HG03521 (cell line): Measurements from ENCODE around the gene CCDC68.
"Not testable (repeated sequence)": the region's sequence is repeated elsewhere in the genome, so short reads cannot be mapped to it uniquely, and the experiment has no call there.

Source experiments
- ATAC-seq: cut with Tn5 transposase; IDR thresholded peaks from one replicate; pipeline ENCODE4 v1.9.1; 2021; ENCODE audit warnings: mild to moderate bottlenecking, moderate library complexity; ENCODE audit not compliant: unreplicated experiment

CCDC68 gene, protein sequence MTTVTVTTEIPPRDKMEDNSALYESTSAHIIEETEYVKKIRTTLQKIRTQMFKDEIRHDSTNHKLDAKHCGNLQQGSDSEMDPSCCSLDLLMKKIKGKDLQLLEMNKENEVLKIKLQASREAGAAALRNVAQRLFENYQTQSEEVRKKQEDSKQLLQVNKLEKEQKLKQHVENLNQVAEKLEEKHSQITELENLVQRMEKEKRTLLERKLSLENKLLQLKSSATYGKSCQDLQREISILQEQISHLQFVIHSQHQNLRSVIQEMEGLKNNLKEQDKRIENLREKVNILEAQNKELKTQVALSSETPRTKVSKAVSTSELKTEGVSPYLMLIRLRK

GRCh38 chr18:54958704-54959625 is at the start of gene CCDC68:
Gene CCDC68 (minus strand): TSS chr18:54959461. CDS start chr18:54942791, 16,670 bp downstream.
- no peak for ATAC-seq

DNA sequence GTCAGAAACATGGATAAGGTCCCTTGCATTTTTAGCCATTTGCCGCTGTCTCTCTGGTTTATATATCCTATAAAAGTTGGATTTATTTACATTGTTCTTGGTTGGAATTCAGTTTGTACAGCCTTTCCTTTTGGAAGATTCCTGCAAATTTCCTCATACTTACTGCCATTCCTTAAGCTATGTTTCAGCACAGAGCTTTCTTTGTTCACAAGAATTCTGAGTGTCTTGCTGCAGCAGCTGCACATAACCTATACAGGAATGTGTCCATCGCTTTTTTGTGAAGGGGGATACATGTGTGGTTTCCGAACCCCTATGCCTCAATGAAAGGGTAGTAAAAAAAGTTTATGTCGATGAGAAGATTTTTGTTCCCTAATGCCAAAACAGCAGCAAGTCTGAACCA is 48.3 kb upstream of the CCDC68 start:
- no peak for ATAC-seq

GRCh38 chr18:55003695-55004094 is 44.4 kb upstream of the CCDC68 start:
- ATAC-seq, result no peak

GRCh38 chr18:55002261-55002660 is 43.0 kb upstream of the CCDC68 start:
- ATAC-seq, result no peak

- ATAC-seq, result no peak
These were observed 42.2 kb upstream of the CCDC68 start for GRCh38 chr18:55001394-55002024.

GRCh38 chr18:55000529-55000928 is 41.3 kb upstream of the CCDC68 start:
- no peak for ATAC-seq

DNA sequence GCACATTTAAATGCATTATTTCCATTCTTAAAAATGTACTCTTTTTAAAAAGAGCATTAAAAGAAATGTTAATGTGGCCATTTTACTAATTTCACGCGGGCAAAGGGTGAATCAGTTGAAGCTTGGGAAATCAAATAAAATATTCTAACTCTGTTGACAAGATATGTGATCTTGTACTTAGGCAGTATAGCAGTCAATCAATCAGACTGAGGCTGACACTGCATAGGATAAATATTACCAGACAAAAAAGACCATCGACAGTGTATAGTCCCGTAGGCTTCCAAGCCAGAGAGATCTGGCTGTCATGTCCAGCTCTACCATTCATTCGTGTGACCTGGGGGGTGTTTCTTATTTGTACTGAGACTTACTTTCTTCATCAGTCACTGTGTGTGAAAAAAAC is 39.8 kb upstream of the CCDC68 start:
- no peak for ATAC-seq

DNA sequence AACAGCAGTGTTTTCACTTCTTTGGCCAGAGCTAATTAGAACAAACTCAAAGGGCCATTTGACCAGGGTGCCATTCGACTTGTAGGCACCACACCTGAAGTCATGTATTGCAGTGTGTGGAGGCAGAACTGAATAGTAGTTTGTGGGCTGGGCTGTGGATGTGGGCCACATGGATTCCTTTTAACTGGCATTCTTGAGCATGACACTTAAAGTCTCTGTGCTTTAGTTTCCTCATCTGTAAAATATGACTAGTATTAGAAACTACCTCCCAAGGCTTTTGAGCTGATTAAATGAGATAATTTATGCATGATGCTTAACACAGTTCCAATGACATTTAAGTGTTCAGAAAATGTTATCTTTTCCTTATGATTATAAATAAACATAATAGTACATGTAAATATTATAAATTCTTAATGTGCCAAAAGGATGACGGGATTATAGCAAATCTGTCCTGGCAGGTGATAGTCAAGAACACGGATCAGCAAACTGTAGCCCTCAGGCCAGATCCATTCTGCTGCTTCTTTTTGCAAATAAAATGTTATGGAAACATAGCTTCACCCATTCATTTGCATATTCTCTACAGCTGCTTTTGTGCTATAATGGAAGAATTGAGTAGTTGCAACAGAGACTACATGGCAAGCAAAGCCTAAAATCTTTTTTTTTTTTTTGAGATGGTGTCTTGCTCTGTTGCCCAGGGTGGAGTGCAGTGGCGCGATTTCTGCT is 36.3 kb upstream of the CCDC68 start:
- ATAC-seq, result no peak

- ATAC-seq, result no peak
These were observed 32.7 kb upstream of the CCDC68 start for GRCh38 chr18:54991981-54992380.

DNA sequence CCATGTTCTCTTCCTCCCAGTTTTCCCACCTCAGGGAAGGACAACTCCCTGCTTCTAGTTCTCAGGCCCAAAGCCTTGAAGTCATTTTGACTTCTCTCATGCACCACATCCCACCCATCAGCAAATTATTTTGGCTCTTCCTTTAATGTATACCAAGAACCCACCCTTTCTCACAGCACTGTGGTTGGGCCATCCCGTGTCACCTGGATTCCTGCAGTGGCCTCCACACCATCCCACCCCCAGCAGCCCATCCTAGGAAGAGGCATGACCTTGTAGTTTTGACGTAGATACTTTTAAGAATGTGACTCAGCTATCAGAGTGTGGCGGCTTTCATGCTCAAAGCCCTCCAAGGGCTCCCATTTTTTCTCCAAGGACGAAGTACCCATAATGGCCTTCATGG is 25.6 kb upstream of the CCDC68 start:
- no peak for ATAC-seq

DNA sequence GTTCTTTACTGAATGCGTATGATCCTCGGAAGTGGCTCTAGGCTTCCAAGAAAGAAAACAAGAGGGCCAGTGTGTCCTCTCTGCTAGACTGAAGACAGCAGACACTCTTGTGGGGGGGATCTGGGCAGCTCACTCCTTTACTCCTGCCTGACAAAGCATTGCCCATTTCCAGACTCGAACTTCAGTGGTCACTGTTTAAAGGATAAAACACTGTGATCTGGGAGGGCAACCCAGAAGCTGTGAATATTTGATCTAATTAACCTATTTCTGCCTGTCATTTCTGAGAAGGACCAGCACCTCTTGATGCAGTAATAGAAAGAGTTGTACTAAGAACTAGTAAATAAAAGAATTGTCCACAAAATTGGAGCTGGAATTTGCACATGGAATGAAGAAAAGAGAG is 24.5 kb upstream of the CCDC68 start:
- ATAC-seq, result no peak

GRCh38 chr18:54983041-54983686 is 23.9 kb upstream of the CCDC68 start:
- ATAC-seq, result peak; percentile 62

DNA sequence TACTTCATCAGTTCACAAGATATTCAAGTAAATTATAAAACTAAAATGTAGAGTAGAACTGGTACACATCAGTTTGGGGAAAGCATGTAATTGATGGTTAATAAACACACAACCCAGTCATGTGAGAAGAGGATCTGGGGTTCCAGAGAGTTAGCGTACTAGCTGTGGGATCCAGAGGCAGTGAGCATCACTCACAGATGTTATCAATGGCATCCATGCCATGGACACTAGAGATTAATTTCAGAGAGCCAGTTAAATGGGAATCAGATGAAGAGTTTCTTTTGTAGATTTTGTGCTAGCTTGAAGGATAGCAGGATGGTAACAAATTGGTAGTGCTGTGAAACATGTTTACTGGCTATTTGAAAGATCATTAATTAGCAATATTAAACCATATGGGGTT is 21.8 kb upstream of the CCDC68 start:
- ATAC-seq, result no peak

DNA sequence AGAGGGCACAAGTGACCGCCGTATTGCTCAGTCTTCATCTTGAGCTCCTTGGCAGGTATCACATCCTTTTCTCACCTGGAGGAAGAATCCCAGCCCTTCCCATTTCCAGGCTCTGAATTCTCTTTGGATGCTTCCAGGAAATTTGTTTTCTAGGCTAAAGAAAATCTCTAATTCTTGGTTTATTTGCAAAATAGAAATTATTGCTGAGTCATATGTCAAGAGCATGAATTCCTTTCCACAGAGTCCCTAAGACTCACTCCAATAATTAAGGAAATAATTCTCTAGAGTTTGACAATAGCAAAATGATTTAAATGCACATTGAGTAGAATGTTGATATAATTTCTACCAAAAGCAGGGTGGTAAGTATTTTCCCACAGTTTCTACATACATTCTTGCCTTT is 16.3 kb upstream of the CCDC68 start:
- no peak for ATAC-seq

- ATAC-seq, result no peak
These were observed 13.8 kb upstream of the CCDC68 start for GRCh38 chr18:54973046-54973445.

DNA sequence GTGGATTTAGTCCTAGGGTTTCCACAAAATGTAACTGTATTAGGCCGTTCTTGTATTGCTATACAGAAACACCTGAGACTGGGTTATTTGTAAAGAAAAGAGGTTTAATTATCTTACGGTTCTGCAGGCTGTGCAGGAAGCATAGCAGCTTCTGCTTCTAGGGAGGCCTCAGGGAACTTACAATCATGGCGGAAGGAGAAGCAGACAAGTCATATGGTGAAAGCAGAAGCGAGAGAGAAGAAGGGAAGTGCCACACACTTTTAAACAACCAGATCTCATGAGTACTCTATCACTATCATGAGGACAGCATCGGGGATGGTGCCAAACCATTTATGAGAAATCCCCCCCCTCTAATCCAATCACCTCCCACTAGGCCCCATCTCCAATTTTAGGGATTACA is 9.5 kb upstream of the CCDC68 start:
- ATAC-seq, result no peak

GRCh38 chr18:54968237-54968636 is 9.0 kb upstream of the CCDC68 start:
- ATAC-seq, result not testable (repeated sequence)

- ATAC-seq, result no peak
These were observed 8.5 kb upstream of the CCDC68 start for GRCh38 chr18:54967786-54968185.

DNA sequence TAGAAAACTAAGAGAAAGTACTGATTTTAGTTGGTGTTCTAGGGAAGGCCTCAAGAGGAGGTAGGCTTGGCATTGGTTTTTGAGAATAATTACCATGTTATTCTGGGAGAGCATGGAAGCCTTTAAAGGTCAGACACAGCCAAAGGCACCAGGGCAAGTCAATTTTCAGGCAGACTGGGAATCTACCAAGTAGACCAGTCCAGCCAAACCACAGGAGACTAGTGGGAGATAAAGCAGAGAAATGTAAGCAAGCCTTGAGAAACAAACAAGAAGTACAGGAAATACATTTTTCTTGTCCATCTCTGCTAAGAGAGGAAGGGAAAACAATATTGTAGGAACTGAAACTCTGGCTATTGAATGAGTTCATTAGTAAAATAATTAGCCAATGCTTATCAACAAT is 5.5 kb upstream of the CCDC68 start:
- no peak for ATAC-seq

- ATAC-seq, result no peak
These were observed 3.8 kb upstream of the CCDC68 start for GRCh38 chr18:54962919-54963645.
